Endothelial cell of coronary artery (primary cell): ENCODE measurements around the gene COL9A1. TPM values are rescaled to one million over a fixed set of nuclear protein-coding genes. Genes with fewer than 3 reads are reported as not detected.

Source experiments
- total RNA-seq: library from RNA; depleted of rRNA; stranded (reverse); fragments of >200 nt; gene quantifications from 2 replicates; pipeline ENCODE4 v1.2.3, GENCODE V29; 2014

COL9A1 gene
- not detected in 2 replicates for total RNA-seq

DNA sequence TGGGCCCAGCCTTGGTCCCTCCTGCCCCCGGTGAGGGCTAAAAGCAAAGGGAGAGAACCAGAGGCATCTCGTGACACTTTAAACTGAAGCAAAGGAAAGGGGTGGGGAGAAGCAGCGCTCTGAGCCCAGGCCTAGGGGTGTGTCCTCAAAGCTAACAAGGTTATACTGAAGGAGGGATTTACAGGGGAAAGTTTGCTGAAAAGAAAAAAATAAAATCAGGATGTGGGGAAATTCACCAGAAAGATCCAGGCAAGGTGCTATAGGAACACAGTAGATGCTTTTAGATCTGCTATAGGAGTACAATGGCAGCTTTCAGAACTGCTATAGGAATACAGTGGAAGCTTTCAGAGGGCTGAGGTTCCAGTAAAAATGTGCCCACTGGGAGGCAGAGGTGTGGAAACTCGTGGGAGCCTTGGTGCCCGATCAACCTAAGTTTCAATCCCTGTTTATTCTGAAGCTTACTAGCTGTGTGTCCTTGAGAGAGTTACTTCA lies at the start of gene COL9A1:
Gene COL9A1 (minus strand): TSS at position 51 of the 492 bp plus-strand sequence. CDS start 160 bp downstream, outside the sequence.

Other genes with a start within 250 kb of the COL9A1 start
- gene FAM135A, start 110.4 kb upstream of the COL9A1 start, total RNA-seq, result 11.6 and 12.6 TPM in 2 replicates